ENCODE measurements around the gene CLNK. TPM values are rescaled to one million over a fixed set of nuclear protein-coding genes. Genes with fewer than 3 reads are reported as not detected.

Gene CLNK
- total and polyA plus RNA-seq, 2 donors (not counting 1 experiment from before 2014, with no cell fraction given) = 0.57 to 0.75 TPM

DNA sequence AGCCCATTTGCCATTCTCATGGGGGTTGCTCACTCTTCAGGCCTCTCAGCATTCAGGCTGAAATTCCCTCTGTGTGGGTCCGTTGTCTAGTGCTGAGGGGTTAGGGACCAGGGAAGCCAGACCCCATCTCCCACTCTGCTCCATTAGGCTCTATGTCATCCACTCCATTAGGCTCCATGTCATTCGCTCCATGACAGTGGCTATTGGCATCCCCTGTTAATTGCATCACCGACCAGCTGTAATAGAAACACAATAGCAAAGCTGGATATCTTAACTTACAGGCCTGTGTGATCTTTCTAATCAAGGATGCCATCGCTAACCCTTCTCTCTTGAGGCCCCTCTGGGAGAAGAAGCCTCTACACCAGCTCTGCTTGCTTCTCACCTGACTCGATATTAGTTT is 201.7 kb downstream of the CLNK start:
- ATAC-seq (ENCODE audit: low read depth) (no peak), DNase-seq (no peak)
- no peaks in the 10 kb centered on the region for H3K79me2 ChIP-seq (ENCODE audit: control insufficient read depth, insufficient read depth, low read length)
- H3K27ac ChIP-seq (ENCODE audit: low read length in 2 of 2) = no peak overlapping the region
- no peak for TF ChIP-seq EZH2 (IDR thresholded peaks at IDR 0.05; ENCODE audit: borderline replicate concordance, insufficient read depth, low read depth, low read length, poor library complexity, severe bottlenecking)
- TF ChIP-seq CTCF (IDR thresholded peaks at IDR 0.05) = no peak
- ChIA-PET POLR2A (no interaction called here), CTCF (no interaction called here)
- no peak overlapping the region for H3K4me2 ChIP-seq (replicated peaks; ENCODE audit: low read depth, low read length, poor library complexity, severe bottlenecking)
- Mint-ChIP-seq H3K9me3 (ENCODE audit: insufficient read depth) (no peaks in the 10 kb centered on the region), H3K27ac (no peak overlapping the region), H3K4me1 (no peaks in the 10 kb centered on the region), H3K4me3 (no peak overlapping the region), H3K27me3 (peaks cover 19% of the 10 kb centered on the region)
- no peak overlapping the region for H3K4me3 ChIP-seq (ENCODE audit: control extremely low read depth in 1 of 5, extremely low read depth in 1 of 5, insufficient read depth in 1 of 5, low read depth in 2 of 5, low read length in 4 of 5)
- H2AFZ ChIP-seq (ENCODE audit: insufficient read depth, low read depth, low read length, poor library complexity, severe bottlenecking) = no peak overlapping the region
- H3K27me3 ChIP-seq (replicated peaks in 1 of 4; ENCODE audit: control extremely low read depth in 1 of 4, control insufficient read depth in 3 of 4, insufficient read depth in 4 of 4, low read length in 3 of 4) = no peaks in the 10 kb centered on the region
- intact Hi-C loops (cut with micrococcal nuclease) = no loop called here
- H3K9ac ChIP-seq (ENCODE audit: low read length) = no peak overlapping the region
- no peaks in the 10 kb centered on the region for H3K4me1 ChIP-seq (ENCODE audit: control insufficient read depth in 2 of 2, insufficient read depth in 2 of 2, low read length in 2 of 2)
- no peaks in the 10 kb centered on the region for H3K9me3 ChIP-seq (ENCODE audit: control extremely low read depth in 1 of 3, control insufficient read depth in 2 of 3, insufficient read depth in 1 of 3, low read length in 2 of 3)
- 92% methylated on average over 2 of the region's 5 CpGs for WGBS (ENCODE audit: insufficient coverage)
- no peaks in the 10 kb centered on the region for H4K20me1 ChIP-seq (ENCODE audit: control insufficient read depth, insufficient read depth, low read length, poor library complexity, severe bottlenecking)
- H3K36me3 ChIP-seq (replicated peaks in 1 of 2; ENCODE audit: control extremely low read depth in 1 of 2, control insufficient read depth in 1 of 2, extremely low read depth in 1 of 2, insufficient read depth in 2 of 2, low read length in 1 of 2) = no peaks in the 10 kb centered on the region

GRCh38 chr4:10480616-10481015 is 204.0 kb downstream of the CLNK start:
- no peak for TF ChIP-seq EZH2 (IDR thresholded peaks at IDR 0.05; ENCODE audit: borderline replicate concordance, insufficient read depth, low read depth, low read length, poor library complexity, severe bottlenecking)
- TF ChIP-seq CTCF (IDR thresholded peaks at IDR 0.05) = no peak
- Histone ChIP-seq H3K4me1 (ENCODE audit: control insufficient read depth in 2 of 2, insufficient read depth in 2 of 2, low read length in 2 of 2) (no peaks in the 10 kb centered on the region), H3K36me3 (replicated peaks in 1 of 2; ENCODE audit: control extremely low read depth in 1 of 2, control insufficient read depth in 1 of 2, extremely low read depth in 1 of 2, insufficient read depth in 2 of 2, low read length in 1 of 2) (no peaks in the 10 kb centered on the region), H3K9ac (ENCODE audit: low read length) (no peak overlapping the region), H3K27ac (ENCODE audit: low read length in 2 of 2) (no peak overlapping the region), H4K20me1 (ENCODE audit: control insufficient read depth, insufficient read depth, low read length, poor library complexity, severe bottlenecking) (no peaks in the 10 kb centered on the region), H3K79me2 (ENCODE audit: control insufficient read depth, insufficient read depth, low read length) (no peaks in the 10 kb centered on the region), H2AFZ (ENCODE audit: insufficient read depth, low read depth, low read length, poor library complexity, severe bottlenecking) (no peak overlapping the region), H3K27me3 (replicated peaks in 1 of 4; ENCODE audit: control extremely low read depth in 1 of 4, control insufficient read depth in 3 of 4, insufficient read depth in 4 of 4, low read length in 3 of 4) (peaks cover 0 to 3% (median 0%) of the 10 kb centered on the region in 4 experiments), H3K4me2 (replicated peaks; ENCODE audit: low read depth, low read length, poor library complexity, severe bottlenecking) (no peak overlapping the region), H3K9me3 (ENCODE audit: control extremely low read depth in 1 of 3, control insufficient read depth in 2 of 3, insufficient read depth in 1 of 3, low read length in 2 of 3) (peaks cover 0 to 2% (median 0%) of the 10 kb centered on the region in 3 donors), H3K4me3 (ENCODE audit: control extremely low read depth in 1 of 5, extremely low read depth in 1 of 5, insufficient read depth in 1 of 5, low read depth in 2 of 5, low read length in 4 of 5) (no peak overlapping the region)
- H3K4me3 Mint-ChIP-seq = no peak overlapping the region
- 100% methylated on average over 4 of the region's 5 CpGs for WGBS (ENCODE audit: insufficient coverage)
- H3K4me1 Mint-ChIP-seq = peaks cover 1% of the 10 kb centered on the region
- no peak overlapping the region for H3K27ac Mint-ChIP-seq
- ChIA-PET CTCF (no interaction called here), POLR2A (no interaction called here)
- no peaks in the 10 kb centered on the region for H3K9me3 Mint-ChIP-seq (ENCODE audit: insufficient read depth)
- DNase-seq = no peak
- no peak for ATAC-seq (ENCODE audit: low read depth)
- intact Hi-C loops (cut with micrococcal nuclease) = no loop called here
- H3K27me3 Mint-ChIP-seq = peaks cover 26% of the 10 kb centered on the region

Data from B cell (primary cell).